Measurements from ENCODE around the gene RAB3D.
"Not testable (repeated sequence)": the region's sequence is repeated elsewhere in the genome, so short reads cannot be mapped to it uniquely, and the experiment has no call there.

The RAB3D gene

GRCh38 chr19:11339254-11340098, at the start of gene RAB3D:
TSS of gene RAB3D (minus strand) at chr19:11339657. CDS start at chr19:11337399, 2,258 bp downstream.
- peak; percentile 98 for DNase-seq

DNA sequence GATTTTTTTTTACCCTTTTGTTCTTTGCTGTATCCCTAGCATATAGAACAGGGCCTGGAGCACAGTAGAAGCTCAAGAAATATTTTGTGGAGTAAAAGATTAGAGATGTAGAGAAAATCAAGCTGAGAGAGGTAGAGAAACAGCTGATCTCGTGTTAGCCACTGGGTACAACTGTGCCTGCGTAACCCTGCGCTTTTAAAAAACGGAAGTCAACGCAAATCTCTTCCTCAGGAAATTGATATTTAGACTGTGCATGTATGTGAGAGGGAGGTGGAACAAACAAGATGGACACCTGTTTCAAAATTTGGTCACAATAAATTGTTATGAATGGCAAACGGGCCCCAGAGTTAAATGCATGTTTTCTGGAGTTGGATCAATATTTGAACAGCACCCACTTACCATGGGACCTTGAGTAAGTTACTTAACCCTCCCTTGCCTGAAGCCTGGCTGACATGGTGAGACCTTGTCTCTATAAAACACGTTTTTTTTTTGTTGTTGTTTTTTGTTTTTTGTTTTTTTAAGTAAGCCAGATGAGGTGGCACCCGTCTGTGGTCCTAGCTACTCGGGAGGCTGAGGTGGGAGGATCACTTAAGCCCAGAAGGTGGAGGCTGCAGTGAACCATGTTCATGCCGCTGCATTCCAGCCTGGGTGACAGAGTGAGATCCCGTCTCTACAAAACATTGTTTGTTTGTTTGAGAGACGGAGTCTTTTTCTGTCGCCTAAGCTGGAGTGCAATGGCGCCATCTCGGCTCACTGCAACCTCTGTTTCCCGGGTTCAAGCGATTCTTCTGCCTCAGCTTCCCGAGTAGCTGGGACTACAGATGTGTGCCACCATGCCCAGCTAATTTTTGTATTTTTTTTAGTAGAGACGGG, 47.9 kb upstream of the RAB3D start:
- DNase-seq, result peak; percentile 52

DNA sequence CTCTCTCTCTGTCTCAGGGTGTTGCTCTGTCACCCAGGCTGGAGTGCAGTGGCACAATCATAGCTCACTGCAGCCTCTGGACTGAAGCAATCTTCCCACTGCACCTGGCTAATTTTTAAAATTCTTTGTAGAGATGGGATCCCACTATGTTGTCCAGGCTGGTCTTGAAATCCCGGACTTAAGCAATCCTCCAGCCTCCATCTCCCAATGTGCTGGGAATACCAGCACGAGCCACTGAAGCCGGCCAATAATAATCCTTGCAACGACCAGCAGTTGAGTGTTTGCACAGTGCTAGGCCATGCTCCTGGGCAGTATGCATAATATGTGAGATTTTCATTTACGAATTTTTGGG, 45.3 kb upstream of the RAB3D start:
- no peak for DNase-seq

GRCh38 chr19:11383706-11384048, 44.2 kb upstream of the RAB3D start:
- no peak for DNase-seq

DNA sequence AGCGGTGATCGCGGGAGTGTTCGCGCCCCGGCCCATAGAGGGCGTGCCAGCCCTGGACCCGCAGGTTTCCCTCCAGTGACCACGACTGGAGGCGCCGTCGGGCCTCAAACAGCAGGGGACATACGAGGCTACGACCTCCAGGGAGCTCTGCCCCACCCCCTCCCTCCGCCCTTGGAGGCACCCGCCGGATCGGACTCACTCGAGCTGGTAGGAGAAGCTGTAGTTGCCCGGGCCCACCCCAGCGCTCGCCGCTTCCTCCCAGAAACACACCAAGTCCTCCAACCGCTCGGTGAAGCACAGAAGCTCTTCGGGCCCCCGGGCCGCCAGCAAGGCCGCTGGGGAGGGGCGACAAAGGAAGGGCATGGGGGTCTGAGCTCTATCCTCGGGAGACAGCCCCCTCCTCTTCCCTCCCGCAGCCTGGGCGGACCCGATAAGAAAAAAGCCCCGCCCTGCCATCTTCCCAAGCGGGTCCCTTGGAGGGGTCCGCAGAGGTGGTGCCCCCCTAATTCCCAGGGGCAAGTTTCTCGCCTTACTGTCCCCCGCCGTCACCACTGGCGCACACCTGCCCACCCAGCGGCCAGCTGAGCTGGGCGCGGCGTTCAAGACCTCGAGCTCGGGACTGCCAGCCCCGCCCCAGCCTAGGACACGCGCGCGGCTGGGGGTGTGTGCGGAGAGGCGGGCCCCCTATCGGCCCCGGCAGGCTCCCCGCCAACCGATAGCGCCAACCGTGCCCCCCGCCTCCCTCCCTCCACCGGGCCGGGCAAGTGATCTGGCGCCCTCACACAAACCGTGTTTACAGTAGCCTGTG, 43.6 kb upstream of the RAB3D start:
- peak; percentile 94 for DNase-seq

GRCh38 chr19:11380653-11381537, 41.4 kb upstream of the RAB3D start:
- DNase-seq, result peak; percentile 99

DNA sequence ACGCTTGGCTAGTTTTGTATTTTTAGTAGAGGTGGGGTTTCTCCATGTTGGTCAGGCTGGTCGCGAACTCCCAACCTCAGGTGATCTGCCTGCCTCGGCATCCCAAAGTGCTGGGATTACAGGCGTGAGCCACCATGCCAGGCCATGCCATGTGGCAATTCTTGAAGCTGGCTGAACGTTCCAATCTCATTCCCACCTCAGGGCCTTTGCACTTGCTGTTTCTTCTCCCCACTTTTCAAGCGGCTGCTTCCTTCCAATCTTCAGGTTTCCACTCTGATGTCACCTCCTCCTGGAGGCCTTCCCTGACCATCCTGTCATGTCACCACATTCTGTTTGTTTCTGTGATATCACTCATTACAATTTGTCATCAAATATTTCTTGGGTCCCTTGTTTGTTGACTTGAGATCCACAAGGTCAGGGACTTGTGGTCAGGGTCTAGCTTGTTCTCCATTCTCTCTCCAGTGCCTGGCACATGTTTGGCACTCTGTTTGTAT, 40.4 kb upstream of the RAB3D start:
- no peak for DNase-seq

- DNase-seq, result not testable (repeated sequence)
Observed at GRCh38 chr19:11379269-11379845, 39.9 kb upstream of the RAB3D start.

- peak; percentile 73 for DNase-seq
Observed at GRCh38 chr19:11378319-11379189, 39.1 kb upstream of the RAB3D start.

GRCh38 chr19:11377756-11378155, 38.3 kb upstream of the RAB3D start:
- DNase-seq, result no peak

DNA sequence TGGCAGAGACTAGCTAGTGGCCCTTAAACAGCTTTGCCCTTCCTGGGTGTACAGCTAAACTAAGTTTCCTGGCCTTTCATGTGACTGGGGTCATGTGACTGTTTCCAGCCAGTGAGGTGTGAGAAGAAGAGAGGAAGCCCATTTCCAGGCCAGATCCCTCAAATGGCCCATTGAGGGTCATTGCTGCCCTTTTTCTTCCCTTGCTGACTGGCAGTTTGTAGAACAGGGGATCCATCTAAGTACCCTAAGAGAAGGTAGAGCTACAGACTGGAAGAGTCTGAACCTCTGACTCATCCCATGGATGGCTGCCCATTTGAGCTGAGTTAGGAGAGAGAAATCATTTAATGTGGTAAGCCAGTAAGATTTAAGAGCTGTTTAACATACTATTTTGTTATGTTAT, 37.8 kb upstream of the RAB3D start:
- peak; percentile 81 for DNase-seq

DNA sequence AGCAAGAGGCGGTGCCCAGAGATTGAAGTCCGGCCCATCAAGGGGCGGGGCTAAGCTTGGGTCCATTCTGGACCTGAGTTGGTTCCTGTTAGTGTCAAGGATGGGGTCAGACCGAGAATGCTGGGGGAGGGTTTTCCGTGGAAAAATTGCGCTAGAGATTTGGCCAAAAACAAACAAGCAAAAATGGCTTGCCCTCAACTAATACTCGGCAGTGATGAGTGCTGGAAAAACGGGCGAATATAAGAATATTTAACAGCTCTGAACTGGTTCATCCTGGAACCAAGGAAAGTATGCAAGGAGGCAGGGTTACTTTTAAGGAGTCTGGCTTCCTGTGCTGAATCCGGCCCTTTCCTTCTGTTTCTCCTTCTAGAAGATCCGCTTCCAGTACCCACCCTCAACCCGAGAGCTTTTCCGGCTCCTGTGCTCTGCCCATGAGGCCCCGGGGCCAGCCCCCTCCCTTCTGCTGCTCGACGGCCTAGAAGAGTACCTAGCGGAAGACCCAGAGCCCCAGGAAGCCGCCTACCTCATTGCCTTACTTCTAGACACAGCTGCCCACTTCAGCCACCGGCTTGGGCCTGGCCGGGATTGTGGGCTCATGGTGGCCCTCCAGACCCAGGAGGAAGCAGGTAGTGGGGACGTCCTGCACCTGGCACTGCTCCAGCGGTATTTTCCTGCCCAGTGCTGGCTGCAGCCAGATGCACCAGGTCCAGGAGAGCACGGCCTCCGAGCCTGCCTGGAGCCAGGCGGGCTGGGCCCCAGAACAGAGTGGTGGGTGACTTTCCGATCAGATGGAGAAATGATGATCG, 35.9 kb upstream of the RAB3D start:
- peak; percentile 84 for DNase-seq

GRCh38 chr19:11374433-11375142, 35.1 kb upstream of the RAB3D start, which contains the start of gene SWSAP1:
TSS of gene SWSAP1 (plus strand) at chr19:11374666. CDS start at chr19:11374681, 15 bp downstream.
- peak; percentile 100 for DNase-seq

GRCh38 chr19:11373885-11374432, 34.5 kb upstream of the RAB3D start:
- peak; percentile 54 for DNase-seq

- peak; percentile 74 for DNase-seq
Observed at GRCh38 chr19:11373166-11373884, 33.9 kb upstream of the RAB3D start.

- DNase-seq, result no peak
Observed at GRCh38 chr19:11370744-11371143, 31.3 kb upstream of the RAB3D start.

GRCh38 chr19:11367528-11367927, 28.1 kb upstream of the RAB3D start:
- DNase-seq, result no peak

Measured in hematopoietic multipotent progenitor cell treated with erythropoietin and hydrocortisone succinate and interleukin-3 and kit ligand, for 6 days (in vitro differentiated cells).